Endothelial cell of umbilical vein (primary cell): ENCODE data around the gene TMEM97. TPM values are rescaled to one million over a fixed set of nuclear protein-coding genes. Genes with fewer than 3 reads are reported as not detected.

ENCODE experiments used
- BruUV-seq: library from RNA; stranded (reverse); fragments of 400-500 nt; replicated peaks from 2 replicates; lab custom pipeline; 2021; lab: Mats Ljungman, UMichigan
- CTCF ChIA-PET: fragments of 300-600, 350-600 bp; sonication (Branson Sonifier 250); formaldehyde crosslinking; loops from one replicate; lab custom pipeline; 2021; ENCODE audit warnings: antibody characterized with exemption, inconsistent platforms; lab: Charles Lee
- POLR2A ChIA-PET: fragments of 300-600, 350-600 bp; sonication (Branson Sonifier 250); formaldehyde crosslinking; loops from one replicate; lab custom pipeline; 2021; ENCODE audit warnings: antibody characterized with exemption, inconsistent platforms; lab: Charles Lee
- DNase-seq: peaks from one replicate; pipeline ENCODE4 v3.0.0-alpha.2; 2011; ENCODE audit warnings: low read depth, low spot score
- FAIRE-seq: peaks from 2 replicates; lab custom pipeline; 2011; peaks lifted over from hg19 to GRCh38; lab: Jason Lieb, UNC
- H2AFZ ChIP-seq: 2 replicates; pipeline ENCODE4 v1.6.0; 2012; ENCODE audit warnings: low read depth, low read length, control low read depth, inconsistent platforms
- H3K27ac ChIP-seq: 2 replicates; pipeline ENCODE4 v1.5.1; 2011; ENCODE audit warnings: low read depth, mild to moderate bottlenecking, control low read depth, low read length, moderate library complexity; ENCODE audit not compliant: insufficient read depth
- H3K27me3 ChIP-seq, 2 experiments: 2 replicates each; pipeline versions ENCODE4 v1.6.0 to v1.6.1; 2011; ENCODE audit warnings: low read length in 2 of 2, mixed read lengths in 1 of 2; ENCODE audit not compliant: control insufficient read depth in 2 of 2, insufficient read depth in 2 of 2
- H3K36me3 ChIP-seq, 2 experiments: 2 replicates in 1 of 2; 3 replicates in 1 of 2; pipeline ENCODE4 v1.5.1; 2011; ENCODE audit warnings: low read length in 2 of 2, mild to moderate bottlenecking in 1 of 2, moderate library complexity in 1 of 2; ENCODE audit not compliant: control insufficient read depth in 2 of 2, insufficient read depth in 2 of 2; ENCODE audit errors: extremely low read depth in 1 of 2
- H3K4me1 ChIP-seq: 3 replicates; pipeline ENCODE4 v1.5.1; 2011; ENCODE audit warnings: mild to moderate bottlenecking, low read length; ENCODE audit not compliant: control insufficient read depth, insufficient read depth; ENCODE audit errors: extremely low read depth
- H3K4me2 ChIP-seq: 2 replicates; pipeline ENCODE4 v1.6.1; 2011; ENCODE audit warnings: low read length, control low read depth, mixed read lengths; ENCODE audit not compliant: insufficient read depth
- H3K4me3 ChIP-seq, 3 experiments: fragments of 200-600 bp in 1 of 3; sonication (generic), shearing (Covaris generic) in 1 of 3; replicated peaks in 1 of 3; 2 replicates each; pipeline ENCODE4 v1.5.1; 2011 to 2016; ENCODE audit warnings: control low read depth in 3 of 3, low read length in 3 of 3, mild to moderate bottlenecking in 2 of 3, inconsistent platforms in 1 of 3, low read depth in 1 of 3, moderate library complexity in 1 of 3; ENCODE audit not compliant: insufficient read depth in 1 of 3
- H3K79me2 ChIP-seq: 2 replicates; pipeline ENCODE4 v1.6.0; 2012; ENCODE audit warnings: low read length, inconsistent platforms; ENCODE audit not compliant: control insufficient read depth, insufficient read depth
- H3K9ac ChIP-seq: replicated peaks from 2 replicates; pipeline ENCODE3; 2011; ENCODE audit warnings: low read length, control low read depth; ENCODE audit not compliant: insufficient read depth; ENCODE audit errors: extremely low read depth
- H3K9me1 ChIP-seq: replicated peaks from 3 replicates; pipeline ENCODE4 v1.6.0; 2011; ENCODE audit warnings: mild to moderate bottlenecking, low read length; ENCODE audit not compliant: control insufficient read depth, insufficient read depth; ENCODE audit errors: extremely low read depth
- H3K9me3 ChIP-seq: replicated peaks from 2 replicates; pipeline ENCODE4 v1.5.1; 2012; ENCODE audit warnings: low read length, inconsistent platforms; ENCODE audit not compliant: control insufficient read depth, insufficient read depth
- H4K20me1 ChIP-seq: replicated peaks from 2 replicates; pipeline ENCODE3; 2011; ENCODE audit warnings: mild to moderate bottlenecking, low read length; ENCODE audit not compliant: control insufficient read depth, insufficient read depth; ENCODE audit errors: extremely low read depth
- FOS ChIP-seq: IDR thresholded peaks from 2 replicates; pipeline ENCODE4 v1.6.1; 2011; ENCODE audit warnings: mild to moderate bottlenecking, low read length, moderate library complexity, borderline replicate concordance; ENCODE audit not compliant: insufficient read depth
- JUN ChIP-seq: IDR thresholded peaks from 2 replicates; pipeline ENCODE4 v1.6.1; 2011; ENCODE audit warnings: borderline replicate concordance, low read depth; ENCODE audit not compliant: insufficient read length, insufficient read depth
- MYC ChIP-seq: IDR thresholded peaks from one replicate; pipeline ENCODE4 v1.6.1; 2011; ENCODE audit warnings: mild to moderate bottlenecking, low read depth, low read length
- POLR2A ChIP-seq: IDR thresholded peaks from 2 replicates; pipeline ENCODE4 v1.6.1; 2012; ENCODE audit warnings: low read depth, mild to moderate bottlenecking, control low read depth, low read length
- POLR2AphosphoS5 ChIP-seq: IDR thresholded peaks from 2 replicates; pipeline ENCODE4 v1.6.1; 2012; ENCODE audit warnings: low read depth, mild to moderate bottlenecking, control low read depth, low read length, moderate library complexity; ENCODE audit not compliant: insufficient read depth
- dilution Hi-C: fragments of 300-500 bp; cut with MboI; formaldehyde crosslinking; loops from one replicate; pipeline ENCODE4 v1.15.0; 2019; ENCODE audit warnings: low sequenced_read_pairs; ENCODE audit not compliant: extremely low pct_ligation_motif_present
- intact Hi-C: fragments of 100-400 bp; cut with micrococcal nuclease; formaldehyde crosslinking; loops from one replicate; pipeline ENCODE4 v1.10.0; 2022
- polyA plus RNA-seq, 4 experiments: library from polyadenylated mRNA; depleted of rRNA in 3 of 4; stranded (reverse) in 3 of 4; unstranded in 1 of 4; fragments of >200 nt; gene quantifications; 2 replicates each; pipeline versions ENCODE4 v1.2.1 to v1.2.3, GENCODE V29; 2011 to 2012; ENCODE audit warnings: missing spikeins in 1 of 4
- total RNA-seq: library from RNA; stranded (reverse); gene quantifications from 2 replicates; pipeline ENCODE4 v1.2.3, GENCODE V29; 2021

TMEM97 gene
- total and polyA plus RNA-seq, 2 donors (not counting 3 experiments of a cell fraction or from before 2014, with no cell fraction given), result 27.0 to 43.5 TPM

- H2AFZ ChIP-seq, result peak within 1 kb of the TSS; percentile 26
- peaks cover 40% of the 10 kb centered on the region for H3K4me1 ChIP-seq
- FAIRE-seq, result peak; percentile 100
- BruUV-seq, result no TSS peak
- TF ChIP-seq POLR2A, result peak; percentile 80
- peak; percentile 16 for TF ChIP-seq FOS
- no peak for TF ChIP-seq MYC
- TF ChIP-seq JUN, result peak; percentile 94
- TF ChIP-seq POLR2AphosphoS5, result peak; percentile 64
- CTCF ChIA-PET, result interaction anchor here (1.1 to 2.5 kb wide), 11 partner anchors 11 to 575 kb away, joined by 3 to 31 read pairs (median 7); partner anchors contain the start of genes LYRM9, POLDIP2 and TMEM97
- peak within 1 kb of the TSS; percentile 78 for H3K4me2 ChIP-seq
- H3K4me3 ChIP-seq, result peak within 1 kb of the TSS; percentile 75 to 98 (median 88)
- peak within 1 kb of the TSS; percentile 98 for H3K9ac ChIP-seq
- H3K36me3 ChIP-seq, result peaks cover 4 to 20% of the 10 kb centered on the region in 2 experiments
- H3K27me3 ChIP-seq, result no peaks in the 10 kb centered on the region
- H3K9me3 ChIP-seq, result no peaks in the 10 kb centered on the region
- H3K79me2 ChIP-seq, result peaks cover 55% of the 10 kb centered on the region
- dilution Hi-C loops, result no loop called here
- POLR2A ChIA-PET, result interaction anchor here (0.6 to 2.1 kb wide), 10 partner anchors 11 to 353 kb away, joined by 3 to 34 read pairs (median 4); partner anchors contain the start of genes POLDIP2, SARM1 and TMEM97
- no peaks in the 10 kb centered on the region for H4K20me1 ChIP-seq
- peak within 1 kb of the TSS; percentile 86 for H3K27ac ChIP-seq
- intact Hi-C loops, result loop anchor here (1.0 to 5.0 kb wide), 4 partner anchors 16 to 355 kb away; partner anchors contain the start of genes NLK, POLDIP2 and TMEM97
- H3K9me1 ChIP-seq, result no peaks in the 10 kb centered on the region
- DNase-seq, result peak; percentile 100
Measured at GRCh38 chr17:28335201-28335958, 16.4 kb downstream of the TMEM97 start, which contains the start of the genes IFT20 and TNFAIP1. IFT20 (minus strand) TSS chr17:28335472; CDS start chr17:28331985, 3,487 bp downstream. TNFAIP1 (plus strand) TSS chr17:28335761; CDS start chr17:28339522, 3,761 bp downstream.
